Gastrocnemius medialis (tissue), 4 donors: Measurements from ENCODE around the gene CDH4. TPM values are rescaled to one million over a fixed set of nuclear protein-coding genes. Genes with fewer than 3 reads are reported as not detected.

Experiments used
- ATAC-seq, 2 donors: fragments of 150-250 bp; one replicate each; pipeline ENCODE4 v1.9.1; 2016
- DNase-seq, 2 donors: peaks; one replicate each; pipeline ENCODE4 v3.0.0-alpha.2; 2019
- H3K27ac ChIP-seq, 4 donors: fragments of 200-600 bp; sonication (generic); 1 replicate in 1 of 4; 2 replicates in 3 of 4; pipeline ENCODE4 v1.5.1; 2016 to 2018; ENCODE audit warnings: mild to moderate bottlenecking in 2 of 4, moderate library complexity in 1 of 4
- H3K27me3 ChIP-seq, 3 donors: fragments of 200-600 bp; sonication (generic) in 2 of 3; 1 replicate in 1 of 3; 2 replicates in 2 of 3; pipeline versions ENCODE4 v1.5.1 to v1.6.0; 2016 to 2019; ENCODE audit warnings: mild to moderate bottlenecking in 1 of 3, moderate library complexity in 1 of 3
- H3K36me3 ChIP-seq, 2 donors: fragments of 200-600 bp; sonication (generic) in 1 of 2; one replicate each; pipeline ENCODE4 v1.5.1; 2017 to 2018
- H3K4me1 ChIP-seq, 2 donors: fragments of 200-600 bp; sonication (generic) in 1 of 2; one replicate each; pipeline ENCODE4 v1.5.1; 2016 to 2017; ENCODE audit warnings: mild to moderate bottlenecking in 2 of 2
- H3K4me3 ChIP-seq, 4 donors: fragments of 200-600 bp; sonication (generic) in 3 of 4; 1 replicate in 1 of 4; 2 replicates in 3 of 4; pipeline ENCODE4 v1.5.1; 2016 to 2019; ENCODE audit warnings: mild to moderate bottlenecking in 2 of 4
- H3K9me3 ChIP-seq, 3 donors: fragments of 200-600 bp; sonication (generic) in 2 of 3; 1 replicate in 1 of 3; 2 replicates in 2 of 3; pipeline ENCODE4 v1.5.1; 2016 to 2019
- CTCF ChIP-seq, 5 experiments: fragments of 450-650 bp in 3 of 5; fragments of 200-600 bp in 2 of 5; sonication (generic) in 2 of 5; IDR thresholded peaks in 4 of 5; conservative IDR thresholded peaks in 1 of 5; 1 replicate in 4 of 5; 2 replicates in 1 of 5; pipeline ENCODE4 v1.5.1; 2016 to 2019; ENCODE audit warnings: antibody characterized with exemption in 5 of 5, mild to moderate bottlenecking in 3 of 5, moderate library complexity in 3 of 5
- POLR2A ChIP-seq, 2 donors: fragments of 450-650 bp; IDR thresholded peaks; one replicate each; pipeline ENCODE4 v1.6.1; 2017; ENCODE audit warnings: antibody characterized with exemption in 2 of 2, mild to moderate bottlenecking in 2 of 2, moderate library complexity in 2 of 2
- in situ Hi-C, 4 donors: fragments of 200-750 bp; cut with MboI; loops; one replicate each; pipeline versions ENCODE4 v1.15.0 to v1.8.0; 2017; ENCODE audit warnings: low sequenced_read_pairs in 4 of 4
- intact Hi-C: fragments of 100-400 bp; cut with DNase I; formaldehyde crosslinking; loops from one replicate; pipeline ENCODE4 v1.15.1; 2023; ENCODE audit warnings: low total_unique reads
- total RNA-seq, 4 donors: library from RNA; depleted of rRNA; stranded (reverse); fragments of >200 nt; gene quantifications; one replicate each; pipeline versions ENCODE4 v1.1.0 to v1.2.3, GENCODE V29; 2016

Gene CDH4
- total RNA-seq, 4 donors from 2014 or later: 0.38 to 1.2 (median 0.86) TPM

DNA sequence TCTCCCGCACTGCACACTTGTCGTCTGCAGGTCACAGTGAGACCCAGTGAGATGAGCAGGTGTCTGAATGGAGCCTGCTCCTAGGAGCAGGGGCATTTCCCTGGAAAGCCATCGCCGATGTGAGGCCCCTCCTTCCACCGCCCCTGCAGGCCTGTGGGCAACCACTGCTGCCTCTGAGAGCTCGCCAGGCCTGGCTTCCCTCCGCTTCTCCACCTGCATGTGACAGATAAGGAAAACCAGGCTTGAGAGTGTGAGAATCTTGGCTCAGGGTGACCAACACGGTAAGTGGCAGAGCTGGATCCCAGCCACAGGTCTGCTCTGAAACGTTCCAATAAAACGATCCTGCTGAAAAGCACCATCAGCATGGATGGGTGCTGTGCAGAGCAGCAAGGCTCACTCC, 332.8 kb downstream of the CDH4 start:
- H3K4me3 ChIP-seq: no peak overlapping the region
- H3K36me3 ChIP-seq: no peaks in the 10 kb centered on the region
- intact Hi-C loops: no loop called here
- TF ChIP-seq POLR2A (IDR thresholded peaks at IDR 0.05) (no peak), CTCF (IDR thresholded peaks at IDR 0.05 in 4 of 5, conservative IDR thresholded peaks at IDR 0.05 in 1 of 5) (no peak)
- H3K27me3 ChIP-seq: no peaks in the 10 kb centered on the region
- H3K9me3 ChIP-seq: no peaks in the 10 kb centered on the region
- ATAC-seq: no peak
- no peaks in the 10 kb centered on the region for H3K4me1 ChIP-seq
- H3K27ac ChIP-seq: no peak overlapping the region
- in situ Hi-C loops: no loop called here
- DNase-seq: no peak

DNA sequence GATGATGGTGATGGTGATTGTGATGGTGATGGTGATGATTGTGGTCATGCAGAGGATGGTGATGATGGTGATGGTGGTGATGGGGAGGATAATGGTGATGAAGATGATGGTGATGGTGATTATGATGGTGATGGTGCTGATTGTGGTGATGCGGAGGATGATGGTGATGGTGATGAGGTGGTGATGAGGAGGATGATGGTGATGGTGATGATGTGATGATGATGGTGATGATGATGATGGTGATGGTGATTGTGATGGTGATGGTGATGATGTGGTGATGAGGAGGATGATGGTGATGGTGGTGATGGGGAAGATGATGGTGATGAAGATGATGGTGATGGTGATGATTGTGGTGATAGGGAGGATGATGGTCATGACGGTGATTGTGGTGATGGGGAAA, 333.7 kb downstream of the CDH4 start:
- H3K4me3 ChIP-seq: no peak overlapping the region
- no peaks in the 10 kb centered on the region for H3K9me3 ChIP-seq
- DNase-seq (no peak), ATAC-seq (no peak)
- H3K27me3 ChIP-seq: no peaks in the 10 kb centered on the region
- no peaks in the 10 kb centered on the region for H3K36me3 ChIP-seq
- no peak overlapping the region for H3K27ac ChIP-seq
- H3K4me1 ChIP-seq: no peaks in the 10 kb centered on the region
- in situ Hi-C loops (no loop called here), intact Hi-C loops (no loop called here)
- TF ChIP-seq CTCF (IDR thresholded peaks at IDR 0.05 in 4 of 5, conservative IDR thresholded peaks at IDR 0.05 in 1 of 5) (no peak), POLR2A (IDR thresholded peaks at IDR 0.05) (no peak)

- in situ Hi-C loops (no loop called here), intact Hi-C loops (no loop called here)
- no peaks in the 10 kb centered on the region for H3K4me1 ChIP-seq
- no peaks in the 10 kb centered on the region for H3K36me3 ChIP-seq
- DNase-seq: no peak
- H3K4me3 ChIP-seq: no peak overlapping the region
- TF ChIP-seq CTCF (IDR thresholded peaks at IDR 0.05 in 4 of 5, conservative IDR thresholded peaks at IDR 0.05 in 1 of 5) (no peak), POLR2A (IDR thresholded peaks at IDR 0.05) (no peak)
- peaks cover 0 to 4% (median 0%) of the 10 kb centered on the region in 3 donors for H3K9me3 ChIP-seq
- no peak for ATAC-seq
- no peak overlapping the region for H3K27ac ChIP-seq
- H3K27me3 ChIP-seq: no peaks in the 10 kb centered on the region
These were observed 335.0 kb downstream of the CDH4 start for GRCh38 chr20:61587036-61587435.

GRCh38 chr20:61587681-61588289, 335.7 kb downstream of the CDH4 start:
- DNase-seq (no peak), ATAC-seq (no peak)
- in situ Hi-C loops (no loop called here), intact Hi-C loops (no loop called here)
- peaks cover 0 to 10% (median 0%) of the 10 kb centered on the region in 3 donors for H3K9me3 ChIP-seq
- no peak overlapping the region for H3K27ac ChIP-seq
- H3K27me3 ChIP-seq: no peaks in the 10 kb centered on the region
- no peaks in the 10 kb centered on the region for H3K36me3 ChIP-seq
- TF ChIP-seq CTCF (IDR thresholded peaks at IDR 0.05 in 4 of 5, conservative IDR thresholded peaks at IDR 0.05 in 1 of 5): no peak
- TF ChIP-seq POLR2A (IDR thresholded peaks at IDR 0.05): no peak
- no peaks in the 10 kb centered on the region for H3K4me1 ChIP-seq
- no peak overlapping the region for H3K4me3 ChIP-seq
